Hematopoietic multipotent progenitor cell treated with erythropoietin and hydrocortisone succinate and interleukin-3 and kit ligand, for 6 days (in vitro differentiated cells): ENCODE measurements around the gene PAK5.
"Not testable (repeated sequence)": the region's sequence is repeated elsewhere in the genome, so short reads cannot be mapped to it uniquely, and the experiment has no call there.

Source experiments
- DNase-seq: peaks from one replicate; pipeline ENCODE4 v3.0.0-alpha.2; 2015

The PAK5 gene

GRCh38 chr20:9677100-9677623, 161.7 kb downstream of the PAK5 start:
- no peak for DNase-seq

- no peak for DNase-seq
Measured at GRCh38 chr20:9672981-9673380, 165.9 kb downstream of the PAK5 start.

GRCh38 chr20:9672027-9672426, 166.8 kb downstream of the PAK5 start:
- DNase-seq: no peak

- DNase-seq: no peak
Measured at GRCh38 chr20:9668381-9668780, 170.5 kb downstream of the PAK5 start.

DNA sequence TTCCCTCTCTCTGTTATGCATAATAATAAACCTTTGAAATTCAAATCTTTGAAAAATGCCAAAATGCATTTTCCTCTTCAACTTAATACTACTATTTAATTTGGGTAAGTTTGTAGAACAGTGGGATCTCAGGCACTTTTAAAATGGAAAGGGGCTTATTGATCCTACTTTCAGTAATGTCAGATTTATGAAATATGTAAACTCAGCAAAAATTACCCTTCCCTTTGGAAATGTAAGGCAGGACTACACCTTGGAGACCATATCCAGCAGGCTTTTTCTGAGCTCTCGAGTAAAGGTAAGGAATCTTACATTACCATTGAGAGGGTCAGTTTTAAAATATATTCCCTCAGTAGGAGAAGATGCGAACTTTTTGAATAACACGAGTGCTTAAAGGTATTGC, 175.5 kb downstream of the PAK5 start:
- no peak for DNase-seq

GRCh38 chr20:9660236-9660868, 178.5 kb downstream of the PAK5 start:
- DNase-seq: peak; percentile 51

GRCh38 chr20:9647741-9648140, 191.1 kb downstream of the PAK5 start:
- DNase-seq: no peak

DNA sequence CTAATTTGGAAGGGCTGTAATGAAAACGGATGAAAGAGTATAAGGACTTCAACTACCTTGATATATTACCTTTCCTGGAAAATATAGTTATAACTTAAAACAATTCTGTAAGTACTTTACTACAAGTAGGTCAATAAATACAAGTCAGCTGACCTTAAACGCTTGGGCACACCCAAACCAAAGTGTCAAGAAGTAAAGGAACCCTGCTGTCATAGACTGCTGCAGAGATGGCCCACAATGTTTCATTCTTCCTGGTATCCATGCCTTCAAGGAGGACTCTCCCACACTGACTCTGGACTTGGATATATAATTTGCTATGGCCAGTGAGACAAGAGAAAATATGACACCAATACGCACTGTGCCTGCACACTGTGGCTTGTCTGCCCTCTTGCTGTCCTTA, 192.5 kb downstream of the PAK5 start:
- DNase-seq: no peak

GRCh38 chr20:9642882-9643281, 196.0 kb downstream of the PAK5 start:
- DNase-seq: no peak

DNA sequence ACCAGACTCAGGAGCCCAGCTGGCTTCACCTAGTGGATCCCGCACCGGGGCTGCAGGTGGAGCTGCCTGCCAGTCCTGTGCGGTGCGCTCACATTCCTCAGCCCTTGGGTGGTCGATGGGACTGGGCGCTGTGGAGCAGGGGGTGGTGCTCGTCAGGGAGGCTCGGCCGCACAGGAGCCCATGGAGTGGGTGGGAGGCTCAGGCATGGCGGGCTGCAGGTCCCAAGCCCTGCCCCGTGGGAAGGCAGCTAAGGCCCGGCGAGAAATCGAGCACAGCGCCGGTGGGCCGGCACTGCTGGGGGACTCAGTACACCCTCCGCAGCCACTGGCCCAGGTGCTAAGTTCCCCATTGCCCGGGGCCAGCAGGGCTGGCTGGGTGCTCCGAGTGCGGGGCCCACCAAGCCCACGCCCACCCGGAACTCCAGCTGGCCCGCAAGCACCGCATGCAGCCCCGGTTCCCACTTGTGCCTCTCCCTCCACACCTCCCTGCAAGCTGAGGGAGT, 197.3 kb downstream of the PAK5 start:
- DNase-seq: not testable (repeated sequence)

DNA sequence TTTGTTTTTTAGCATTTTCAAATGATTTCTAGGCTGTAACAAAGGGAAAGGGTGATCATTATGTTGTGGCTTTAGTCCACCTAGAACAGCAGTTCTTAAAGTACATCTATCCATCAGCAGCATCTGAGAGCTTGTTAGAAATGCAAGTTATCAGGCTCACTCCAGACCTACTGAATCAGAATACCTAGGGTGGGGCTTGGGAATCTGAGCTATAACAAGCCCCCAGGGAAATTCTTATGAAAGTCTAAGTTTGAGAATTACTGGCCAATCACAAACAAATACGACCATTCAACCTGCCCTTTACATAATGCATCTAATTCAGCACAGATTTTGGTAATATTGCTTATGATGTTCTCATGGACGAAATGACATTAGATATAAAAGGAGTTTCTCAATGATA, 201.0 kb downstream of the PAK5 start:
- DNase-seq: no peak

DNA sequence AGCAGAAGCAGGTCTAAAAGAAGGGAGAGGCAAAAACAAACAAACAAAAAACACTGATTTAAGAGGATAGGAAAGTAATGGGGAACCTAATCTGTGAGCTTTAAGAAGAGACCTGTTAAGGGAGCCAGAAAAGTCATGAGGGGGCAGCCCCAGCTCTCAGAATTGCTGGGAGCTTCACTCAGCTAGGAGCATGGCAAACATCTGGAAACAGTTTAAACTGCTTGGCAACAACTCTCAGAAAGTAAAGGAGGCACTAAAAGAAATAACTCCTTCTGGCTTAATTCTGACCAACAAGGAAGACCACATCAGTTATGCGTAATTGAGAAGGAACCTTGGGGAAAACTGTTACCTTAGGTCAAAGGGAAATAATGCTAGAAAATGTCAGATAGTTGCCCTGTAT, 203.1 kb downstream of the PAK5 start:
- no peak for DNase-seq

- no peak for DNase-seq
Measured at GRCh38 chr20:9634327-9634726, 204.5 kb downstream of the PAK5 start.

DNA sequence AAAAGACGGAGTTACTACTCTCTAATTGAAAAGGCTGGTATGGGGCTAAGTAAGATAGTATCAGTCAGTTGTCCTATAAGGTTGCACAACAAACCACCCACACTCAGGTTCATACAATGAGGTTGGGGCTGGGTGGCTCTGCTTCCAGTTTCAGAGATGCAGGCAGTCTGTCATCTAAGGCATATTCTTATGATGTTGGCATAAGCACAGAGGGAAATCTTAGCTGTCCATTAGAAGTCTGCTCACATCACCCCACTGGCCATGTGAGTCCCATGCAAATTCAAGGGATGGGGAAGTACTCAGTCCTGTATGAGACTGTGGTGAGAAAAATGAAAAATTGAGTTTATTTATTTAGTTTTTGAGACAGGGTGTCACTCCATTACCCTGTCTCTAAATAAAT, 205.9 kb downstream of the PAK5 start:
- DNase-seq: no peak

- DNase-seq: no peak
Measured at GRCh38 chr20:9632265-9632664, 206.6 kb downstream of the PAK5 start.

- no peak for DNase-seq
Measured at GRCh38 chr20:9630554-9630953, 208.3 kb downstream of the PAK5 start.

- no peak for DNase-seq
Measured at GRCh38 chr20:9629831-9630230, 209.0 kb downstream of the PAK5 start.

- DNase-seq: no peak
Measured at GRCh38 chr20:9628589-9628988, 210.3 kb downstream of the PAK5 start.

DNA sequence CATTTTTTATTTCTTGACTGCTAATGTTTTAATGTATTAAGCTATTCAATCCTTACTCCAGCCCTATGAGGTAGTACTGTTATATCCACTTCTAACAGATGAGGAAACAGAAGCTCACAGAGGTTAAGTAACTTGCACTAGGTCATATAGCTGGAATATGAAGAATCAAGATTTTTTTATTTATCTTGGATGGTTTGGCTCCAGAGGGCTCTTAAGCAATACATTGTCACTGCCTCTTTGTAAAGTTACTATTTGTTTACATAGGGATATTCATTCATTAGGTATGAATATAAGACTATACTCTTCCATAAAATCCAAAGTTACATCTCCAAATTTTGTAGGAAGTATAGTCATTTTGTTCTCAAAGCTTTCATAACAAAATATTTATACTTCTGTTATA, 210.7 kb downstream of the PAK5 start:
- DNase-seq: no peak

- DNase-seq: no peak
Measured at GRCh38 chr20:9627219-9627618, 211.7 kb downstream of the PAK5 start.

DNA sequence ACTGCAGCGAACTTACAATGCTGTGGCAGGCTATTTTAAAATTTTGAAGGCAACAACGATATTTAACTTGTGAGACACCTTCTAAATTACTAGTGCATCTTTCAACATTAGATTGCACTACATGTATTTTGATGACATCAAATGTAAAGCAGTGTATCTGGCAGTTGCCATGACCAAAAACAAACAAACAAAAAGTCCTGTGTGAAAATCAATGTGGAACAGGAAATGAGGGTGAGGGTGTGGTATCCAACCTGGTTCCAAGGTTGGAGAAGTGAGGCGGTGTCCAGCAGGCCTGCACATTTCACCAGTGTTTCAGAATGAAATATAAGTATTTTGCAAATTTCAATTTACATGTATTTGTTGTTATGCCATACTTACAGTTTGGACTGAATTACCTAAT, 212.5 kb downstream of the PAK5 start:
- no peak for DNase-seq

- DNase-seq: peak; percentile 17
Measured at GRCh38 chr20:9617940-9618339, 220.9 kb downstream of the PAK5 start.

GRCh38 chr20:9616833-9617461, 221.9 kb downstream of the PAK5 start:
- peak; percentile 82 for DNase-seq

GRCh38 chr20:9616455-9616805, 222.4 kb downstream of the PAK5 start:
- no peak for DNase-seq
